GM12878 (cell line): ENCODE results near the gene CCL25. TPM values are rescaled to one million over a fixed set of nuclear protein-coding genes. Genes with fewer than 3 reads are reported as not detected.

Source experiments
- ATAC-seq: fragments of 200-7000 bp; cut with Tn5 transposase; 3 replicates; pipeline ENCODE4 v1.9.1; 2020; ENCODE audit warnings: mild to moderate bottlenecking, moderate library complexity
- BruUV-seq: library from RNA; stranded (reverse); fragments of 400-500 nt; replicated peaks from 2 replicates; lab custom pipeline; 2021; lab: Mats Ljungman, UMichigan
- CTCF ChIA-PET: fragments of 300-600 bp; sonication (Branson Sonifier 250); formaldehyde crosslinking; extraction: SDS; loops from one replicate; lab custom pipeline; 2021; ENCODE audit warnings: inconsistent platforms; lab: Yijun Ruan, JAX
- POLR2A ChIA-PET: fragments of 350-600 bp; formaldehyde crosslinking; extraction: SDS; loops from one replicate; lab custom pipeline; 2021; ENCODE audit warnings: inconsistent platforms; lab: Charles Lee
- RAD21 ChIA-PET: fragments of 300-600 bp; sonication (Branson Sonifier 250); formaldehyde crosslinking; loops from one replicate; lab custom pipeline; 2023; ENCODE audit warnings: antibody characterized with exemption; ENCODE audit not compliant: unreplicated experiment; lab: Charles Lee
- SMC1A ChIA-PET: fragments of 300-600 bp; sonication (Branson Sonifier 250); formaldehyde crosslinking; loops from one replicate; lab custom pipeline; 2023; ENCODE audit not compliant: unreplicated experiment, uncharacterized antibody; lab: Charles Lee
- DNase-seq: peaks from one replicate; pipeline ENCODE4 v3.0.0-alpha.2; 2011; ENCODE audit warnings: low read depth, low spot score
- FAIRE-seq: peaks from 3 replicates; lab custom pipeline; 2011; peaks lifted over from hg19 to GRCh38; lab: Jason Lieb, UNC
- H2AFZ ChIP-seq: 2 replicates; pipeline ENCODE4 v1.6.0; 2011; ENCODE audit warnings: low read depth, low read length, control low read depth; ENCODE audit not compliant: control insufficient read depth
- H3K27ac ChIP-seq: 2 replicates; pipeline ENCODE4 v1.5.1; 2011; ENCODE audit warnings: control low read depth; ENCODE audit not compliant: control insufficient read depth, insufficient read depth
- H3K27me3 ChIP-seq, 2 experiments: replicated peaks in 1 of 2; 2 replicates each; pipeline versions ENCODE4 v1.6.0 to v1.6.1; 2011; ENCODE audit warnings: low read length in 1 of 2; ENCODE audit not compliant: control insufficient read depth in 2 of 2, insufficient read depth in 2 of 2
- H3K36me3 ChIP-seq, 2 experiments: 2 replicates each; pipeline ENCODE4 v1.5.1; 2011; ENCODE audit warnings: low read length in 1 of 2; ENCODE audit not compliant: control insufficient read depth in 2 of 2, insufficient read depth in 2 of 2
- H3K4me1 ChIP-seq: 2 replicates; pipeline ENCODE4 v1.6.1; 2011; ENCODE audit warnings: mild to moderate bottlenecking, low read length, moderate library complexity, mixed read lengths; ENCODE audit not compliant: control insufficient read depth, insufficient read depth
- H3K4me2 ChIP-seq: 2 replicates; pipeline ENCODE4 v1.6.0; 2011; ENCODE audit warnings: control low read depth; ENCODE audit not compliant: control insufficient read depth, insufficient read depth
- H3K4me3 ChIP-seq: fragments of 200-600 bp; sonication (generic); 2 replicates; pipeline ENCODE4 v1.5.1; 2016
- H3K79me2 ChIP-seq: 2 replicates; pipeline ENCODE4 v1.6.0; 2011; ENCODE audit warnings: low read length; ENCODE audit not compliant: control insufficient read depth, insufficient read depth
- H3K9ac ChIP-seq: 2 replicates; pipeline ENCODE4 v1.8.0; 2011; ENCODE audit warnings: low read length, control low read depth, mixed read lengths; ENCODE audit not compliant: control insufficient read depth, insufficient read depth
- H3K9me3 ChIP-seq: replicated peaks from 3 replicates; pipeline ENCODE4 v1.5.1; 2011; ENCODE audit warnings: mild to moderate bottlenecking, low read length; ENCODE audit not compliant: control insufficient read depth, insufficient read depth
- H4K20me1 ChIP-seq: 2 replicates; pipeline ENCODE4 v1.6.0; 2011; ENCODE audit not compliant: control insufficient read depth, insufficient read depth
- CBX5 ChIP-seq: sonication (generic); IDR thresholded peaks from 2 replicates; pipeline ENCODE4 v1.6.1; 2016; ENCODE audit warnings: low read depth, moderate library complexity, mild to moderate bottlenecking, inconsistent platforms
- CHD1 ChIP-seq: IDR thresholded peaks from 2 replicates; pipeline ENCODE4 v1.6.1; 2012; ENCODE audit warnings: low read depth, low read length, improper control_type of control experiment
- HDGF ChIP-seq: fragments of 450-650 bp; IDR thresholded peaks from 2 replicates; pipeline ENCODE4 v1.6.1; 2016; ENCODE audit warnings: antibody characterized with exemption
- KAT2A ChIP-seq: conservative IDR thresholded peaks from 2 replicates; pipeline ENCODE4 v1.6.1; 2011; ENCODE audit warnings: low read depth, low read length; ENCODE audit not compliant: control insufficient read depth
- MYC ChIP-seq: IDR thresholded peaks from 2 replicates; pipeline ENCODE4 v1.6.1; 2011; ENCODE audit warnings: mild to moderate bottlenecking, low read length, moderate library complexity, inconsistent platforms; ENCODE audit not compliant: insufficient read depth, insufficient replicate concordance, insufficient read length, severe bottlenecking
- ZBTB40 ChIP-seq: fragments of 450-650 bp; IDR thresholded peaks from 2 replicates; pipeline ENCODE4 v1.6.1; 2016; ENCODE audit warnings: mild to moderate bottlenecking, moderate library complexity, borderline replicate concordance
- ZNF24 ChIP-seq: fragments of 450-650 bp; IDR thresholded peaks from 2 replicates; pipeline ENCODE4 v1.6.1; 2017; ENCODE audit warnings: antibody characterized with exemption, mild to moderate bottlenecking
- WGBS: methylation state at CpG from one replicate; pipeline ENCODE4 v1.1.6; 2016; ENCODE audit warnings: low lambda C conversion rate; ENCODE audit not compliant: insufficient replicate concordance, insufficient coverage; ENCODE audit errors: missing lambda C conversion rate; 5-methylcytosine and 5-hydroxymethylcytosine counted together
- in situ Hi-C: fragments of 300-500 bp; cut with MboI; formaldehyde crosslinking; loops from 9 replicates; pipeline ENCODE4 v1.14.3; 2018; ENCODE audit warnings: mixed read lengths
- intact Hi-C: fragments of 100-400 bp; cut with micrococcal nuclease; formaldehyde crosslinking; loops from one replicate; pipeline ENCODE4 v1.14.2; 2022; ENCODE audit not compliant: unreplicated experiment
- polyA plus RNA-seq, 11 experiments: library from polyadenylated mRNA; depleted of rRNA in 4 of 11; unstranded in 6 of 11; stranded (reverse) in 5 of 11; fragments of >200 nt; fragmentation: Nextera tagmentation in 4 of 11; fragmentation: Illumina TruSeq in 1 of 11; extraction: Ambion mirVana in 4 of 11; extraction: Trizol in 1 of 11; gene quantifications; 1 replicate in 1 of 11; 2 replicates in 10 of 11; pipeline versions ENCODE4 v1.2.1 to v1.2.3, GENCODE V29; 2011 to 2016; ENCODE audit warnings: inconsistent platforms in 2 of 11, missing spikeins in 2 of 11, low read depth in 1 of 11
- total RNA-seq, 4 experiments: library from RNA; depleted of rRNA in 3 of 4; stranded (reverse); fragments of >200 nt in 3 of 4; fragmentation: Illumina TruSeq in 1 of 4; extraction: Trizol in 1 of 4; gene quantifications; 2 replicates each; pipeline versions ENCODE4 v1.2.1 to v1.2.3, GENCODE V29; 2013 to 2021

The CCL25 gene
- total and polyA plus RNA-seq, 10 of the 15 experiments (the other 5 are each of a cell fraction or from before 2014, with no cell fraction given), result 0.53 to 12.0 (median 8.3) TPM

GRCh38 chr19:8079988-8080387 lies 27.4 kb downstream of the CCL25 start:
- Histone ChIP-seq H3K4me2 (no peak overlapping the region), H3K4me1 (no peaks in the 10 kb centered on the region), H2AFZ (no peak overlapping the region), H3K79me2 (no peaks in the 10 kb centered on the region), H3K9me3 (no peaks in the 10 kb centered on the region), H3K27me3 (no peaks in the 10 kb centered on the region), H3K36me3 (no peaks in the 10 kb centered on the region), H3K9ac (no peak overlapping the region), H3K27ac (no peak overlapping the region), H4K20me1 (no peaks in the 10 kb centered on the region), H3K4me3 (no peak overlapping the region)
- ATAC-seq (no peak), FAIRE-seq (no peak), DNase-seq (no peak)
- WGBS, result 38% methylated on average over 6 of the region's 6 CpGs
- intact Hi-C loops (no loop called here), in situ Hi-C loops (no loop called here)
- CTCF ChIA-PET, result no interaction called here
- no TSS peak for BruUV-seq
- RAD21 ChIA-PET, result no interaction called here
- POLR2A ChIA-PET, result no interaction called here
- TF ChIP-seq MYC (no peak), KAT2A (no peak), ZBTB40 (peak; percentile 30; the same call in 1 of the 2 replicates), ZNF24 (no peak), CHD1 (no peak), CBX5 (no peak), HDGF (no peak)
- TF ChIP-seq, all 136 proteins: peak for 1
- SMC1A ChIA-PET, result no interaction called here
